Lower leg skin (tissue), 4 donors: ENCODE results near the gene TXNRD2. TPM values are rescaled to one million over a fixed set of nuclear protein-coding genes. Genes with fewer than 3 reads are reported as not detected.

Experiments
- DNase-seq, 2 donors: peaks; one replicate each; pipeline ENCODE4 v3.0.0-alpha.2; 2019; ENCODE audit warnings: low spot score in 2 of 2
- H3K4me3 ChIP-seq: fragments of 200-600 bp; sonication (generic); 2 replicates; pipeline ENCODE4 v1.5.1; 2017; ENCODE audit warnings: mild to moderate bottlenecking, low read depth; ENCODE audit not compliant: poor library complexity, severe bottlenecking
- CTCF ChIP-seq, 3 donors: fragments of 450-650 bp; IDR thresholded peaks; one replicate each; pipeline ENCODE4 v1.5.1; 2016; ENCODE audit warnings: antibody characterized with exemption in 3 of 3, mild to moderate bottlenecking in 3 of 3, moderate library complexity in 2 of 3
- POLR2A ChIP-seq, 2 donors: fragments of 450-650 bp; IDR thresholded peaks; one replicate each; pipeline ENCODE4 v1.6.1; 2016 to 2017; ENCODE audit warnings: antibody characterized with exemption in 2 of 2, mild to moderate bottlenecking in 1 of 2, moderate library complexity in 1 of 2
- WGBS, 2 donors: methylation state at CpG; one replicate each; pipeline ENCODE4 v1.1.5; 2018; 5-methylcytosine and 5-hydroxymethylcytosine counted together
- intact Hi-C: fragments of 100-400 bp; cut with DNase I; formaldehyde crosslinking; loops from one replicate; pipeline ENCODE4 v1.15.0; 2023; ENCODE audit warnings: low total_unique reads
- total RNA-seq, 4 donors: library from RNA; depleted of rRNA; stranded (reverse); fragments of >200 nt; gene quantifications; one replicate each; pipeline ENCODE4 v1.1.0, GENCODE V29; 2016

The TXNRD2 gene
- total RNA-seq, 4 donors from 2014 or later: 10.9 to 16.8 (median 15.2) TPM

- 89 to 93% methylated on average over 13 of the region's 13 CpGs for WGBS, 2 donors
- no peak overlapping the region for H3K4me3 ChIP-seq
- no peak for TF ChIP-seq CTCF (IDR thresholded peaks at IDR 0.05)
- no peak for TF ChIP-seq POLR2A (IDR thresholded peaks at IDR 0.05)
- no peak for DNase-seq
- intact Hi-C loops: loop anchor here (5.0 kb wide), 1 partner anchor 183 kb away; no protein-coding TSS in a partner anchor
Measured at GRCh38 chr22:19915287-19915954, 26.2 kb downstream of the TXNRD2 start.

- TF ChIP-seq POLR2A (IDR thresholded peaks at IDR 0.05) (no peak), CTCF (IDR thresholded peaks at IDR 0.05) (no peak)
- H3K4me3 ChIP-seq: no peak overlapping the region
- intact Hi-C loops: no loop called here
- 95 to 96% methylated on average over 9 of the region's 9 CpGs for WGBS, 2 donors
- DNase-seq: no peak
Measured at GRCh38 chr22:19914201-19914943, 27.2 kb downstream of the TXNRD2 start.

- no peak overlapping the region for H3K4me3 ChIP-seq
- 90% methylated on average over 6 of the region's 6 CpGs for WGBS, 2 donors
- TF ChIP-seq POLR2A (IDR thresholded peaks at IDR 0.05) (no peak), CTCF (IDR thresholded peaks at IDR 0.05) (no peak)
- intact Hi-C loops: no loop called here
- DNase-seq: no peak
Measured at GRCh38 chr22:19913337-19913936, 28.2 kb downstream of the TXNRD2 start.

- H3K4me3 ChIP-seq: no peak overlapping the region
- TF ChIP-seq CTCF (IDR thresholded peaks at IDR 0.05): no peak
- TF ChIP-seq POLR2A (IDR thresholded peaks at IDR 0.05): no peak
- no peak for DNase-seq
- intact Hi-C loops: no loop called here
- WGBS, 2 donors: 70 to 72% methylated on average over 15 to 18 of the region's 20 CpGs
Measured at GRCh38 chr22:19912271-19912999, 29.2 kb downstream of the TXNRD2 start.

GRCh38 chr22:19911540-19912270, 29.9 kb downstream of the TXNRD2 start:
- TF ChIP-seq POLR2A (IDR thresholded peaks at IDR 0.05): no peak
- TF ChIP-seq CTCF (IDR thresholded peaks at IDR 0.05): no peak
- intact Hi-C loops: no loop called here
- H3K4me3 ChIP-seq: no peak overlapping the region
- no peak for DNase-seq
- 79 to 83% methylated on average over 11 to 12 of the region's 12 CpGs for WGBS, 2 donors
